Stomach (tissue), 4 donors: ENCODE data around the gene MYCL.

Source experiments
- EP300 ChIP-seq: sonication (generic); formaldehyde crosslinking; IDR thresholded peaks from one replicate; pipeline ENCODE4 v1.6.1; 2017; ENCODE audit warnings: antibody characterized with exemption
- POLR2A ChIP-seq, 4 donors: fragments of 450-650 bp; IDR thresholded peaks; one replicate each; pipeline ENCODE4 v1.6.1; 2016; ENCODE audit warnings: antibody characterized with exemption in 4 of 4, control low read depth in 2 of 4, mild to moderate bottlenecking in 1 of 4, moderate library complexity in 1 of 4
- POLR2AphosphoS5 ChIP-seq, 3 donors: sonication (generic); formaldehyde crosslinking; IDR thresholded peaks; one replicate each; pipeline ENCODE4 v1.6.1; 2016; ENCODE audit warnings: antibody characterized with exemption in 3 of 3
- TF ChIP-seq, protein P1 (sequence below), 7 experiments: fragments of 450-650 bp in 4 of 7; fragments of 200-600 bp in 3 of 7; sonication (generic) in 3 of 7; IDR thresholded peaks; one replicate each; pipeline ENCODE4 v1.5.1; 2016 to 2019; ENCODE audit warnings: antibody characterized with exemption in 7 of 7, control low read depth in 2 of 7, mild to moderate bottlenecking in 1 of 7

DNA sequence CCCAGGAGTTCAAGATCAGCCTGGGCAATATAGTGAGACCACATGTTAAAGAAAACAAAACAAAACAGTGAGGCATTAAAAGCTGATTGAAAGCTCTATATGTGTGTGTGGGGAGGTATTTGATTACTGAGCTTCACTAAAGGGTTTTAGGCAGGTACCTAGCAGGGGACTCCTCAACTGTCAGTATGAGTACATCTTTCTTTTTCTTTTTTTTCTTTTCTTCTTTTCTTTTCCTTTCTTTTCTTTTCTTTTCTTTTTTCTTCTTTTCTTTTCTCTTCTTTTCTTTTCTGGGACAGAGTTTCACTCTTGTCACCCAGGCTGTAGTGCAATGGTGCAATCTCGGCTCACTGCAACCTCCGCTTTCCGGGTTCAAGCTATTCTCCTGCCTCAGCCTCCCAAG lies 8.5 kb upstream of the MYCL start:
- TF ChIP-seq, protein P1, sequence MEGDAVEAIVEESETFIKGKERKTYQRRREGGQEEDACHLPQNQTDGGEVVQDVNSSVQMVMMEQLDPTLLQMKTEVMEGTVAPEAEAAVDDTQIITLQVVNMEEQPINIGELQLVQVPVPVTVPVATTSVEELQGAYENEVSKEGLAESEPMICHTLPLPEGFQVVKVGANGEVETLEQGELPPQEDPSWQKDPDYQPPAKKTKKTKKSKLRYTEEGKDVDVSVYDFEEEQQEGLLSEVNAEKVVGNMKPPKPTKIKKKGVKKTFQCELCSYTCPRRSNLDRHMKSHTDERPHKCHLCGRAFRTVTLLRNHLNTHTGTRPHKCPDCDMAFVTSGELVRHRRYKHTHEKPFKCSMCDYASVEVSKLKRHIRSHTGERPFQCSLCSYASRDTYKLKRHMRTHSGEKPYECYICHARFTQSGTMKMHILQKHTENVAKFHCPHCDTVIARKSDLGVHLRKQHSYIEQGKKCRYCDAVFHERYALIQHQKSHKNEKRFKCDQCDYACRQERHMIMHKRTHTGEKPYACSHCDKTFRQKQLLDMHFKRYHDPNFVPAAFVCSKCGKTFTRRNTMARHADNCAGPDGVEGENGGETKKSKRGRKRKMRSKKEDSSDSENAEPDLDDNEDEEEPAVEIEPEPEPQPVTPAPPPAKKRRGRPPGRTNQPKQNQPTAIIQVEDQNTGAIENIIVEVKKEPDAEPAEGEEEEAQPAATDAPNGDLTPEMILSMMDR (IDR thresholded peaks at IDR 0.05) = no peak
- TF ChIP-seq POLR2A (IDR thresholded peaks at IDR 0.05) (no peak), EP300 (no peak), POLR2AphosphoS5 (IDR thresholded peaks at IDR 0.05) (no peak)
